Right lobe of liver (tissue), 6 donors: ENCODE results near the gene UNC5C. TPM values are rescaled to one million over a fixed set of nuclear protein-coding genes. Genes with fewer than 3 reads are reported as not detected.

Experiments used
- ATAC-seq, 4 donors: fragments of 200-7000 bp; cut with Tn5 transposase; one replicate each; pipeline ENCODE4 v1.9.1; 2020; ENCODE audit warnings: mild to moderate bottlenecking in 4 of 4, moderate library complexity in 4 of 4
- DNase-seq, 3 donors: peaks; one replicate each; pipeline ENCODE4 v3.0.0-alpha.2; 2020
- H3K27ac ChIP-seq, 3 donors: fragments of 200-600 bp; one replicate each; pipeline ENCODE4 v1.8.0; 2022
- H3K27me3 ChIP-seq, 2 donors: fragments of 200-600 bp; one replicate each; pipeline ENCODE4 v1.8.0; 2022
- H3K36me3 ChIP-seq, 4 donors: fragments of 200-600 bp; sonication (generic) in 1 of 4; one replicate each; pipeline versions ENCODE4 v1.5.1 to v1.8.0; 2017 to 2022; ENCODE audit warnings: control low read depth in 1 of 4
- H3K4me1 ChIP-seq, 4 donors: fragments of 200-600 bp; sonication (generic) in 1 of 4; one replicate each; pipeline versions ENCODE4 v1.5.1 to v1.8.0; 2017 to 2022; ENCODE audit warnings: control low read depth in 1 of 4
- H3K4me3 ChIP-seq, 3 donors: fragments of 200-600 bp; one replicate each; pipeline ENCODE4 v1.8.0; 2022
- H3K9me3 ChIP-seq, 4 donors: fragments of 200-600 bp; sonication (generic) in 1 of 4; one replicate each; pipeline versions ENCODE4 v1.5.1 to v1.8.0; 2017 to 2022; ENCODE audit warnings: control low read depth in 1 of 4
- CTCF ChIP-seq, 4 donors: fragments of 200-600 bp in 3 of 4; fragments of 450-650 bp in 1 of 4; IDR thresholded peaks; one replicate each; pipeline versions ENCODE4 v1.5.1 to v1.8.0; 2016 to 2022; ENCODE audit warnings: antibody characterized with exemption in 4 of 4, mild to moderate bottlenecking in 2 of 4
- POLR2A ChIP-seq: fragments of 450-650 bp; IDR thresholded peaks from one replicate; pipeline ENCODE4 v1.6.1; 2017; ENCODE audit warnings: antibody characterized with exemption, mild to moderate bottlenecking
- WGBS: methylation state at CpG from one replicate; pipeline ENCODE4 v1.1.6; 2018; ENCODE audit warnings: low coverage, low lambda C conversion rate; ENCODE audit not compliant: insufficient coverage; ENCODE audit errors: missing lambda C conversion rate; 5-methylcytosine and 5-hydroxymethylcytosine counted together
- intact Hi-C, 2 donors: fragments of 100-400 bp; cut with DNase I; formaldehyde crosslinking; loops; one replicate each; pipeline versions ENCODE4 v1.11.2 to v1.14.1; 2022
- total RNA-seq, 6 experiments: library from RNA; depleted of rRNA in 2 of 6; stranded (reverse); fragments of >200 nt in 2 of 6; fragmentation: NEBNext Ultra II Directional in 3 of 6; extraction: Animal tissue kit (Norgen Biotek cat#: 25700) in 3 of 6; gene quantifications; one replicate each; pipeline versions ENCODE4 v1.1.0 to v1.2.4, GENCODE V29; 2016 to 2023
- donor health status: DM: no; HTN: yes; CAD: no.
- donor health status: DM: no; HTN: no; CAD: no.
- donor health status: DM: no; HTN: no; CAD: no.
- donor health status: DM: no; HTN: yes; CAD: no.
- donor health status: DM: no; HTN: yes; CAD: no.

UNC5C gene
- total RNA-seq, 6 experiments from 2014 or later, result 0.50 to 0.71 (median 0.63) TPM

- intact Hi-C loops, result no loop called here
- Histone ChIP-seq H3K4me1 (no peaks in the 10 kb centered on the region), H3K9me3 (no peaks in the 10 kb centered on the region), H3K27ac (no peak overlapping the region), H3K4me3 (no peak overlapping the region), H3K36me3 (no peaks in the 10 kb centered on the region), H3K27me3 (no peaks in the 10 kb centered on the region)
- TF ChIP-seq CTCF (IDR thresholded peaks at IDR 0.05) (no peak), POLR2A (no peak)
- no peak for ATAC-seq
- DNase-seq, result no peak
Measured at GRCh38 chr4:95402299-95402698, 146.5 kb downstream of the UNC5C start.

- H3K36me3 ChIP-seq, result no peaks in the 10 kb centered on the region
- H3K4me1 ChIP-seq, result no peaks in the 10 kb centered on the region
- ATAC-seq (no peak), DNase-seq (no peak)
- H3K27ac ChIP-seq, result no peak overlapping the region
- H3K9me3 ChIP-seq, result no peaks in the 10 kb centered on the region
- TF ChIP-seq POLR2A (no peak), CTCF (IDR thresholded peaks at IDR 0.05) (no peak)
- H3K4me3 ChIP-seq, result no peak overlapping the region
- intact Hi-C loops, result no loop called here
- no peaks in the 10 kb centered on the region for H3K27me3 ChIP-seq
Measured at GRCh38 chr4:95398217-95398616, 150.6 kb downstream of the UNC5C start.

- Histone ChIP-seq H3K4me3 (no peak overlapping the region), H3K4me1 (no peaks in the 10 kb centered on the region), H3K27ac (no peak overlapping the region), H3K27me3 (no peaks in the 10 kb centered on the region), H3K36me3 (no peaks in the 10 kb centered on the region), H3K9me3 (no peaks in the 10 kb centered on the region)
- ATAC-seq, result no peak
- intact Hi-C loops, result no loop called here
- DNase-seq, result no peak
- no peak for TF ChIP-seq POLR2A
- TF ChIP-seq CTCF (IDR thresholded peaks at IDR 0.05), result no peak
- WGBS, result 52% methylated on average over 2 of the region's 2 CpGs
Measured at GRCh38 chr4:95394752-95395306, 153.9 kb downstream of the UNC5C start.

- no peaks in the 10 kb centered on the region for H3K9me3 ChIP-seq
- TF ChIP-seq POLR2A (no peak), CTCF (IDR thresholded peaks at IDR 0.05) (no peak)
- H3K27ac ChIP-seq, result no peak overlapping the region
- DNase-seq (no peak), ATAC-seq (no peak)
- no peaks in the 10 kb centered on the region for H3K36me3 ChIP-seq
- 21% methylated on average over 1 of the region's 1 CpG for WGBS
- H3K4me3 ChIP-seq, result no peak overlapping the region
- H3K27me3 ChIP-seq, result no peaks in the 10 kb centered on the region
- H3K4me1 ChIP-seq, result no peaks in the 10 kb centered on the region
- intact Hi-C loops, result no loop called here
Measured at GRCh38 chr4:95393821-95394220, 155.0 kb downstream of the UNC5C start.

GRCh38 chr4:95388911-95389310 lies 159.9 kb downstream of the UNC5C start:
- DNase-seq, result no peak
- intact Hi-C loops, result no loop called here
- no peak for ATAC-seq

More at GRCh38 chr4:95388911-95389310, 159.9 kb downstream of the UNC5C start:
- H3K9me3 ChIP-seq, result no peaks in the 10 kb centered on the region
- no peaks in the 10 kb centered on the region for H3K4me1 ChIP-seq
- H3K27me3 ChIP-seq, result no peaks in the 10 kb centered on the region
- no peaks in the 10 kb centered on the region for H3K36me3 ChIP-seq
- no peak for TF ChIP-seq CTCF (IDR thresholded peaks at IDR 0.05)
- TF ChIP-seq POLR2A, result no peak
- no peak overlapping the region for H3K4me3 ChIP-seq
- H3K27ac ChIP-seq, result no peak overlapping the region
